Adrenal gland (tissue), 12 donors: Measurements from ENCODE around the gene RPS2. TPM values are rescaled to one million over a fixed set of nuclear protein-coding genes. Genes with fewer than 3 reads are reported as not detected.

Experiments used
- DNase-seq, 7 donors: peaks; one replicate each; pipeline ENCODE4 v3.0.0-alpha.2; 2019 to 2020
- H3K27ac ChIP-seq, 5 donors: fragments of 200-600 bp; sonication (generic) in 4 of 5; 1 replicate in 3 of 5; 2 replicates in 2 of 5; pipeline versions ENCODE4 v1.5.1 to v1.8.0; 2016 to 2020; ENCODE audit warnings: mild to moderate bottlenecking in 1 of 5
- H3K27me3 ChIP-seq: fragments of 200-600 bp; 2 replicates; pipeline ENCODE4 v1.8.0; 2021
- H3K36me3 ChIP-seq, 2 donors: fragments of 200-600 bp; replicated peaks in 1 of 2; 1 replicate in 1 of 2; 2 replicates in 1 of 2; pipeline versions ENCODE4 v1.5.1 to v1.8.0; 2018 to 2022
- H3K4me1 ChIP-seq, 2 donors: fragments of 200-600 bp; replicated peaks in 1 of 2; 1 replicate in 1 of 2; 2 replicates in 1 of 2; pipeline versions ENCODE4 v1.5.1 to v1.8.0; 2018 to 2021
- H3K4me3 ChIP-seq, 4 donors: fragments of 200-600 bp; sonication (generic) in 3 of 4; one replicate each; pipeline ENCODE4 v1.5.1; 2016 to 2018
- H3K9me3 ChIP-seq, 3 donors: fragments of 200-600 bp; sonication (generic) in 1 of 3; replicated peaks in 1 of 3; 1 replicate in 2 of 3; 2 replicates in 1 of 3; pipeline versions ENCODE4 v1.5.1 to v1.8.0; 2016 to 2021
- CTCF ChIP-seq, 6 experiments: fragments of 450-650 bp in 4 of 6; fragments of 200-600 bp in 2 of 6; sonication (generic) in 1 of 6; IDR thresholded peaks; 1 replicate in 5 of 6; 2 replicates in 1 of 6; pipeline versions ENCODE4 v1.5.1 to v1.8.0; 2016 to 2021; ENCODE audit warnings: antibody characterized with exemption in 6 of 6, mild to moderate bottlenecking in 2 of 6, moderate library complexity in 1 of 6
- POLR2A ChIP-seq, 2 donors: fragments of 450-650 bp; IDR thresholded peaks; one replicate each; pipeline ENCODE4 v1.6.1; 2017; ENCODE audit warnings: antibody characterized with exemption in 2 of 2, mild to moderate bottlenecking in 2 of 2, moderate library complexity in 1 of 2
- WGBS, 4 donors: extraction: QIAGEN DNeasy Blood & Tissue Kit in 2 of 4; methylation state at CpG; one replicate each; pipeline versions ENCODE4 v1.1.5 to v1.1.7; 2013 to 2017; 5-methylcytosine and 5-hydroxymethylcytosine counted together
- intact Hi-C, 2 donors: fragments of 100-400 bp; cut with DNase I; formaldehyde crosslinking; loops; one replicate each; pipeline versions ENCODE4 v1.14.1 to v1.15.0; 2022 to 2023
- polyA plus RNA-seq, 3 donors: library from polyadenylated mRNA; stranded (reverse); fragments of 200-250 nt in 2 of 3; fragments of 350-450 nt in 1 of 3; fragmentation: Illumina TruSeq in 1 of 3; extraction: RNeasy Lipid Tissue Mini Kit (QIAGEN cat#74804) in 1 of 3; gene quantifications; one replicate each; pipeline ENCODE4 v1.2.3, GENCODE V29; 2013 to 2014
- total RNA-seq, 9 donors: library from RNA; depleted of rRNA in 4 of 9; stranded (reverse); fragments of >200 nt in 4 of 9; fragments of 120-200 nt in 1 of 9; fragmentation: NEBNext Ultra II Directional in 1 of 9; extraction: Animal tissue kit (Norgen Biotek cat#: 25700) in 1 of 9; gene quantifications; one replicate each; pipeline versions ENCODE4 v1.1.0 to v1.2.4, GENCODE V29; 2013 to 2023
- donor health status: healthy with polysubstance abuse.
- donor health status: Bipolar disorder and iron deficiency.
- donor health status: DM: yes; HTN: yes; CAD: no.
- donor health status: DM: no; HTN: no; CAD: no.
- donor health status: DM: no; HTN: no; CAD: no.
- donor health status: DM: yes; HTN: yes; CAD: no.

Gene RPS2
- total and polyA plus RNA-seq, 12 donors, result 1,045 to 4,016 (median 1,739) TPM

- peak in 2 of 7 donors; percentile 37 to 57 for DNase-seq
- peaks cover 0 to 19% of the 10 kb centered on the region in 2 donors for H3K36me3 ChIP-seq
- H3K4me3 ChIP-seq, result peak overlapping the region in 3 of 4 donors; percentile 32 to 74 (median 57)
- H3K4me1 ChIP-seq, result peaks cover 0 to 18% of the 10 kb centered on the region in 2 donors
- no peaks in the 10 kb centered on the region for H3K9me3 ChIP-seq
- TF ChIP-seq CTCF (IDR thresholded peaks at IDR 0.05) (no peak), POLR2A (IDR thresholded peaks at IDR 0.05) (no peak)
- 15 to 66% (median 23%) methylated on average over 10 to 58 of the region's 58 CpGs for WGBS, 4 donors
- peak overlapping the region in 3 of 5 donors; percentile 49 to 74 (median 71) for H3K27ac ChIP-seq
- H3K27me3 ChIP-seq, result peaks cover 25% of the 10 kb centered on the region
- intact Hi-C loops, result no loop called here
Measured at GRCh38 chr16:1984347-1985225, 20.0 kb upstream of the RPS2 start.

GRCh38 chr16:1983544-1984346 is 19.1 kb upstream of the RPS2 start, which contains the start of gene GFER:
TSS of gene GFER (plus strand) at chr16:1984193. CDS start at chr16:1984219, 26 bp downstream.
- Histone ChIP-seq H3K27me3 (peaks cover 25% of the 10 kb centered on the region), H3K4me3 (peak within 1 kb of the TSS; percentile 15 to 74 (median 44)), H3K36me3 (peaks cover 0 to 19% of the 10 kb centered on the region in 2 donors), H3K9me3 (no peaks in the 10 kb centered on the region), H3K4me1 (peaks cover 0 to 18% of the 10 kb centered on the region in 2 donors), H3K27ac (peak within 1 kb of the TSS in 3 of 5 donors; percentile 49 to 74 (median 71))
- peak in 3 of 6 experiments; percentile 18 to 37 (median 20) for TF ChIP-seq CTCF (IDR thresholded peaks at IDR 0.05)
- TF ChIP-seq POLR2A (IDR thresholded peaks at IDR 0.05), result peak; percentile 51 to 54
- DNase-seq, result peak; percentile 84 to 92 (median 91)
- intact Hi-C loops, result no loop called here
- WGBS, 4 donors, result 0 to 1% (median 0%) methylated on average over 1 to 109 of the region's 109 CpGs; no CpG with 5 or more reads in 1 of the 4 donors

DNA sequence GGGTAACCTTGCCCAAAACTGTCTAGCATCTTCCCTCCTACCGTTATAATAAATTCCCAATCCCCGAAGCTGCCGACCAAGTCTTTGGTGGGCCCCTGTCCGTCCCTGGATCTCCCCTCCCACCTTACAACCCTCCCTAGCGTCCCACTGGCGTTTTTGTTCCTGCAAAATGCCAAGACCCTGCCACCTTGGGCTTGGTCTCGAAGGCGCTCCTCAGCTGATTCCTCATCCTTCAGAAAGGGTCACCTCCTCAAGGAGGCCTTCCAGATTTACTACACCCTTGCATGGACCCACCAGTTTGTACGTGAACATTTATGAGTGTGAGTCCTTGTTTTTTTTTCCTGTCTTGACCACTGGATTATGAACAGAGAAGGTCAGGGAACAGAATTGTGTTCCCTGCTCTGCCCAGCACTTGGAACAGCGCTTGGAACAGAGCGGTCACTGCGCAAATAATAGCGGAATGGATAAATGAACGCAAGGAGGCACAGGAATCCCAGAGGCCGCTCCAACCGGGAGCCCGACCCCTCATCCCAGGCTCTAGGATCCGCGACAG is 18.4 kb upstream of the RPS2 start:
- Histone ChIP-seq H3K36me3 (peaks cover 0 to 25% of the 10 kb centered on the region in 2 donors), H3K4me1 (peaks cover 0 to 18% of the 10 kb centered on the region in 2 donors), H3K27ac (peak overlapping the region in 3 of 5 donors; percentile 11 to 74 (median 71)), H3K4me3 (peak overlapping the region in 2 of 4 donors; percentile 57 to 74), H3K27me3 (peaks cover 26% of the 10 kb centered on the region), H3K9me3 (no peaks in the 10 kb centered on the region)
- WGBS, 4 donors, result 24 to 30% (median 25%) methylated on average over 15 to 19 of the region's 19 CpGs
- DNase-seq, result no peak
- TF ChIP-seq POLR2A (IDR thresholded peaks at IDR 0.05) (no peak), CTCF (IDR thresholded peaks at IDR 0.05) (peak in 1 of 6 experiments; percentile 7)
- intact Hi-C loops, result no loop called here
